ENCODE data around the gene PTRH2.

PTRH2 gene

DNA sequence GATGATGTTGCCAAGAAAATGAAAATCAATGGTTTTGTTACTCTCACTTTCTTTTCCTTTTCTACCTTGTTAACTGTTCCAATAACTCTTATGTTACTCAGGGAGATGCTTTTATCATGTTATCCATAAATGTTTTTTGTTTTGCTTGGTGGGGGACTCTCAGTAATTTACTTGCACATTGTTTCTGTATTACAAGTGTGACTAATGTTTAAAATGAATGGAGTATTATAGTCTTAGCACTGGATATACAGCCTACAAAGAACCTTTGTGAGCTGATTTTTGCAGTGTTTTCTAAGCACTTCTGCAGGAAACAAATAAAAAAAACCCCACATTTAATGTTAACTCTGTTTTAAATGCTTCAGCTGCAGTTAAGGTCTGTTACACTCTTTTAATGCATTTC is 12.3 kb upstream of the PTRH2 start:
- DNase-seq (ENCODE audit: low spot score): no peak

DNA sequence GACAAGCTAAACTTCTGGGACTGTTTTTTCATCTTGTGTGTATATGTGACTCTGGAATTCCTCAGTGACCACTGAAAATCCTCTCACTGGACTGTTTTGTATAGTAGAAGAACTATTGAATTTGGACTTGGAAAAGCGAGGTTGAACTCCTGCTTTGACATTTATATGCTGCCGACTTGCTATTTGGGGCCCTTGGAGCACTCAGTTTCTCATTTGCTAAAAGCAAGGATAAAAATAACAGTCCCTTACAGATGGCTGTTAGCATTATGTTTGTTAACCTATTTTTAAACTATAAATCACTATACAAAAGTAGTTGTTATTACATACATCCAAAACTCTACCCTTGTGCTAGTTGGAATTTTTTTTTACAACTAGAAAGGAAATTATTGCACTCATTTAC is 9.2 kb upstream of the PTRH2 start:
- DNase-seq (ENCODE audit: low spot score): no peak

DNA sequence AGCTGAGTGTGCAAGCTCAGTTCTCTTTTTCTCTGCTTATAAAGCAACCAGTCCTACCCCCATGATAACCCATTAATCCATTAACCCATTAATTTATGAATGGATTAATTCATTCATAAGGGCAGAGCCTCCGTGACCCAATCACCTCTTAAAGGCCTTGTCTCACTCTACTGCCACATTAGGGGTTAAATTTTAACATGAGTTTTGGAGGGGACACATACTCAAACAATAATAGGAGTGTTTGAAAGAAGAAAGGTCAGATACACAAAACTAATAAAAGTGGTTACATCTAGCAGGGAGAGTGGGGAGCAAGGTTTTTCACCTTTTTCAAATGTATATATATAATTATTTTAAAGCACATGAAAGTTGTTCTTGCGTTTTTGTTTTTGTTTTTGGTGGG is 7.0 kb upstream of the PTRH2 start:
- DNase-seq (ENCODE audit: low spot score): no peak

DNA sequence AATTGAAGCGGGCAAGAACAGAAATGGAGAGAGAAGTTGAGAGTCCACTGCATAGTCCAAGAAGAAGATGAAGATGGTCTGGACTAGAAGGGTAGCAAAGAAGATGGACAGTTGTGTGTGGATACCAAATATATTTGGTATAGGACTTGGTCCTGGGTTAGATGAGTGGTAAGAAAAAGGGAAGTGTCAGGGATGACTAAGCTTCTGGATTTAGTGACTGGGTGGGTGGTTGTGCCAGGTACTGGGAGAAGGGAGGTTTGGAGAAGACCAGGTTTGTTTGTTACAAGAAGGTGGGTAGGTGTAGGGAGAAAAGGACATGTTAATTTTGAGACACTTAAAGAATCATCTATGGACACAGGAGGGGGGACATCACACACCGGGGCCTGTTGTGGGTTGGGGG is 5.6 kb upstream of the PTRH2 start:
- no peak for DNase-seq (ENCODE audit: low spot score)

DNA sequence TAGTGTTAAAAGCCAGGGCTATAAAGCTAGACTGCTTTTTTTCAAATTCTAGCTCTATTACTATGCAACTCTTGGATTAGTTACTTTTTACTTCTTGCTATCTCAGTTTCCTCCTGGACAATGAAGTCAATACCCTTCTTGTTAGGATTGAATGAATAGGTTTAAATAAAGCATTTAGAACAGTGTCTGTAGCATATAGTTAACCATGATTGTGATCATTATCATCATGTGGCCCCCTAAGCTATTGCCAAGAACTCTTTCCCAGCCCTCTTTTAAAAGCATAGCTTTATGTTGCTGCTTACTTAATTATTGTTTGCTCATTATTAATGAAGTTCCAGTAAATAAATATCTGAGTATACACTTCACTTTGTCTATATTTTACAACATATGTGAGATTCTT is 4.7 kb upstream of the PTRH2 start:
- DNase-seq (ENCODE audit: low spot score): no peak

DNA sequence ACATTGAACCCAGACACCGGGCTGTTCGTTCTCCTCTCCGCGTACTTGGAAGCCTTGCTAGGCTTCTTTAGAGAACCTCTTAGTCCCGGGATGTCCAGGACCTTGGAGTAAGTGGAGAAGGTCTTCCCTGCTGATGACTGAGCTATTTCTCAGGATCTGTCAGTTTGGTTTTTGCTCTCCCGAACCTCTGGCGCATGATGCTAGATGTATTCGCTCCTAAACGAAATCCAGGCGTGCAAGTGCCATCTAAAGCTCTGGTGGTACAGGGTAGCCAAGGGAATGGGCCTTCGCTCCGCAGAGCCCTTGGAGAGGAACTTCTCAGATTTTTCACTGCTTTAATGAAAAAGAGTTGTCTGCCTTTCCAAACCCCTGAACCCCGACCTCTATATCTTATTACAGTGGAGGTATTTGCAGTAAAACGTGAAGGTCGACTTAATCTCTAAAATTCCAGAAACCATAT is 771 bp upstream of the PTRH2 start:
- no peak for DNase-seq (ENCODE audit: low spot score)

DNA sequence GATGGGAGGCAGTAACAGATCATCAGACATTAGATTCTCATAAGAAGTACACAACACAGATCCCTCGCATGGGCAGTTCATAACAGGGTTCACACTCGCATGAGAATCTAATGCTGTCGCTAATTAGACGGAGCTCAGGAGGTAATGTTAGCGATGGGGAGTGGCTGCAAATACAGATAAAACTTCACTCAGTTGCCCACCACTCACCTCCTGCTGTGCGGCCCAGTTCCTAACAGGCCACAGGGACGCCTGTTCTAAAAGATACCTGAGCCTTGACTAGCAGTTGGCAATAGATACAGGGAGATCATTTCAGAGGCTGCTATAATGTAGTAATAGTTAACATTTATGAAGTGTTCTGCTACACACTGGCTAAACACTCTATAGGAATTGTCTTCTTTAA is 4.9 kb downstream of the PTRH2 start:
- no peak for DNase-seq (ENCODE audit: low spot score)

DNA sequence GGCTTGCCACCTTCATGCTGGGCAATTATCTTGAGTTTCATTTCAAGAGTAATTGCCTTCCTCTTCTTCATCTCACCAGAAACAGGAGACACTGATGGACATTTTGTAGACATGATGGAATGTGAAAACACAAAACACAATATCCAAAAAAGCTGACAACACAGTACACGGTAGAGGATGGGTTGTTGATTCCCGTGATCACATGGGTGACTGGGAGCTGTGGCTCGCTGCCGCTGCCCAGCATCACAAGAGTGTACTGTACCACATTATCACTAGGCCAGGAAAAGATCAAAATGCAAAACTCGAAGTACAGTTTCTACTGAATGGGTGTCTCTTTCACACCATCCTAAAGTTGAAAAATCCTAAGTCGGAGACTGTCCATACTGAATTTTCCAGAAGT is 7.4 kb downstream of the PTRH2 start:
- DNase-seq (ENCODE audit: low spot score): no peak

DNA sequence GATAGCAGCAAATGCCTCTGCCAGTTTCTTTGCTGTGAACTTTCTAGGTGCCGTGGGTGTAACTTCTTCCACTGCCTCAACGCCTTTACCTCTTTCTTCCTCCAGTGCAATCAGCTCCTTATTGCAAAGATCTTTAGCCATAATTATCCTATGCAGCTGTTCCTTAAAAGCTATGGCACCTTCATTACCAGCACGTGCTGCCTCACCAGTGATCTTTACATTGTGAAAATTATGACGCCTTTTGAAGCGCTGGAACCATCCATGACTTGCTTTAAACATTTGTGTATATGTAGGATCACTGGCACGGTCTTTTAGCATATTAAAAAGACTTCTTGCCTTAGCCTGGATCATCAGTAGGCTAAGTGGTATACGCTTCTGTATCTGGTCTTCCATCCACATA is 8.0 kb downstream of the PTRH2 start:
- DNase-seq (ENCODE audit: low spot score): no peak

DNA sequence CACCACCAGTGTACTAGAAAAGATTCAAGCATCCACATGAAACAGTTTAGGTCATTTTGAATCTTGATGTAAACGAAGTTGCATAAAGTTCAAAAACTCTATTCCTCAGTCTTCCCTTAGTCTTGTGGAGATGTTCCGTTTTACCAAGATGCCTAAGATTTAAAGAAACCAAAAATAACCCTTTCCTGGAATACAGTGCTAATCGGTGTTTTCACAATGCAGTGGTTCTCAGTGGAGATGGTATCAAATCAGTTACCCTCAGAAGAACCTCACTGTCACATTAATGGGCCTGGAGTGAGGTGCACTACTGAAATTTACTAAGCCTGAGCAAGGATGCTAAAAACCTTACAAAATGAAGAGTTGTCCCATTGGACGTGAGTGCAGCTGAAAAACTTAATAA is 9.1 kb downstream of the PTRH2 start:
- DNase-seq (ENCODE audit: low spot score): no peak

DNA sequence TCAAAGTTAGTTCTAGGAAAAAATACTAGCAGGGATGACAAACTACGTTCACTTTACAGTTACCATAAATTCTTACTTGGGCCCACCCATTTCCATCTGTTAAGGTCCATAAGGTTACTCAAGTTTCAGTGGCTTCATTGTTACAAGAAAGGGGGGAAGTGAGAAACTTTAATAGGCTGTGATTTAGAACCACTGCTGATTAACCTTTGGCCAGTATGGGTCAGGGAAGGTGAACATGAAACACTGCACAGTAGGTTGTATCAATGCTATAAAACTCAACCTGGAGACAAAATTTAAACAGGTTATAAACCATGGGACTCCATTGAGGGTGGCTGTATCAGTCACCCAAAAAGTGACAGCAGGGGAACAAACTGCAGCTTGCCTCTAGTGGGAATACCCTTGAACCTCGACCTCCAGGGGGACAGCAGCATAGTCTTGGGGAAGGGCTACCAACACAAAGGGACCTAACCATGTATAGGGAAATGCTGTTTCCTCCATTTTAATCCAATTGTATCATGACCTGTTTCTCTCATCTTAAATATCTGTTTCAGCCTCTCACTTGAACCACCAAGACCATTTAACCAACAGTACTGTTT is 10.4 kb downstream of the PTRH2 start:
- DNase-seq (ENCODE audit: low spot score): no peak

DNA sequence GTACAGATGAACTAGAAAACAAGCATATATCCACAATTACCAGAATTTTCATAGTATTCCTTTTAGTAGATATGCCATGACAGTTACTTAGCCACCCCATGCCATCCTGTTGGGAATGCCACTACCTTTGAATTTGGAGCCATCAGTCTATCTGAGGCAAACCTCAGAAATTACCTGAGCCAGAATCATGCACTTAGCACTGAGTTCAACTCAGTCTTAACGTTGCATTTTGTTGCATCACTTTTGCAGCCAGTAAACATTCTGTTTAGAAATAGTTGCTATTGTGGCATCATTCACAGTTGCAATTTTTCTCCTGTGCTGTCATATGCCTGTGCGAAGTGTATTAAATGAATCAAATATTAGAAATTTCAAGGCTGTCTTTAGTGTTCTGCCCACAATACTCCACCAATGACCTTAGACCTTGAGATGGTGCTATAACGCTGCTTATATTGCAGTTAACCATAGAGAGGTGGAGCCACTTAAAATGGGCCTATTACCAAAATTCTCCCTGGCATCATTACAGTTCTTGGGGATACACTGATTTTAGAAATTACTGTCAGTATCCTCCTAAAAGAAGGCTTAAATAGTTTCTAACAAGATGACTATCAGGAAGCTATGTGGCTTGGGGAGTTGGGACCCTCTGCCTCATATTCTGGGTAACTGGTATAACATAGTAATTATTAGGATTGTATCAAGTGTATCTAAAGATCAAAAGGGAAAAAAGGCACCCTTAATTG is 11.1 kb downstream of the PTRH2 start:
- DNase-seq (ENCODE audit: low spot score): no peak

DNA sequence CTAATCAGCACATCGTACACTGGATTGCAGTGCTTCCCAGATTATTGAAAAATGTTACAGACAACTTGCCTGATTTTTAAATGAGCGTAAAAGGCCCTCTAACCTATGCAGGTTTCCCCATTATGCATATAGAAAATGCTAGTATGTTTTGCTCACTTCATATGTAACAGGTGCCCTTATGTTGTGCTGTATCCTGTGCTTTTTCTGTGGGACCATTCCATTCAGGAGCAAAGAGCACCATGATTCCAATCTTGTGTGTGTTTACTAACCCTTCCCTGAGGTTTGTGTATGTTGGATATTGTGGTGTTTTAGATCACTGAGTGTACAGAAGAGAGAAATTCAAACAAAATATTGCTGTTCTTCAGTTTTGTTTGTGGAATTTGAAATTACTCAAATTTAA is 12.9 kb downstream of the PTRH2 start:
- DNase-seq (ENCODE audit: low spot score): no peak

DNA sequence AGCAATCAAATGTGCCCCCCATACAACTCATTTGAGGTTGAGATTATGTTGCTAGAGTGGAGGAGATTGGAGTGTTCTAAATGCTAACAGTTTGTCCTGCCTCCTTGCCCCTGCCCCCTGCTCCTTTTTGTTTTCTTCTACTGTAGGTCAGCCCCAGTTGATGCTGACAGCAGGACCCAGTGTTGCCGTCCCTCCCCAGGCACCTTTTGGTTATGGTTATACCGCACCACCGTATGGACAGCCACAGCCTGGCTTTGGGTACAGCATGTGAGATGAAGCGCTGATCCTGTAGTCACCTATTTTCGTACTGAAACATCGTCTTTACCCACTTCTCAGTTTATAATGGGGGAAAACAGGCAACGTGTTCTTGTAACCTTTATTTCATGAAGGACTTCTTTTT is 13.6 kb downstream of the PTRH2 start:
- DNase-seq (ENCODE audit: low spot score): no peak

DNA sequence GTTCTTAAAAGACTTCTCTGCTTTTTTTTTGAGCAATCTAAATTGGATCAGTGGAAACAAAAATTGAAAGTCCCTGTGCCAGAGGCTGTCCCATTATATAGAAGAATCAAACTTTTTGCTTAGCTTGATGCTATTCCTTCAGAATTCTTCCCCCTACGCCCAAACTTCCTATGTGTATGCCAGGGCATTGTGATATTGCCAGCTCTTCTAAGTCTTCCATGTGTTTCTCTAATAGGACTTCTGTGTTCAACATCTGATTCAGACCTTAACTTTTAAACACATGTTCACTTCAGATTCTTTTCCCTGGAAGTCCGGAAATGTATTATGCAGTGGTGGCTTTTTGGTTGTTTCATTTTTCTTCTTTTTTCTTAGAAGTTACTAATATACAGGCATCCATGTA is 18.7 kb downstream of the PTRH2 start:
- DNase-seq (ENCODE audit: low spot score): no peak

DNA sequence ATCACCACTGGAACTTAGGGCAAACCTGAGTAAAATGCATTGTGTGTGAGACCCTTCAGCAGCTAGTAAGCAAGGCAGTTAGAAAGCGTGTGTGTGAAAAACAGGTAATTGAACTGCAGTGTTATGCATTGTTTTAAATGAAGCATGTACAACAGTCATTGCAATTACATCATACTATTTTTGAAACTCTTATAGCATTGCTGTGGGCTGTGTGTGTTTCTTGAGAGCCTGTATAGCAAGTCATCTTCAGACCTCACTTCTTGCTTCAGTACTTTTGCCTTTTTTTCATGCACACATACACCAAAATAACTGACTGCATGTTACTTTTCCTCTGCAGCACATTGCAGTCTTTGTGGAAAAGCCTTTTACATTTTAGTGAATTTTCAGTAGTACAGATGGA is 19.2 kb downstream of the PTRH2 start:
- DNase-seq (ENCODE audit: low spot score): no peak

DNA sequence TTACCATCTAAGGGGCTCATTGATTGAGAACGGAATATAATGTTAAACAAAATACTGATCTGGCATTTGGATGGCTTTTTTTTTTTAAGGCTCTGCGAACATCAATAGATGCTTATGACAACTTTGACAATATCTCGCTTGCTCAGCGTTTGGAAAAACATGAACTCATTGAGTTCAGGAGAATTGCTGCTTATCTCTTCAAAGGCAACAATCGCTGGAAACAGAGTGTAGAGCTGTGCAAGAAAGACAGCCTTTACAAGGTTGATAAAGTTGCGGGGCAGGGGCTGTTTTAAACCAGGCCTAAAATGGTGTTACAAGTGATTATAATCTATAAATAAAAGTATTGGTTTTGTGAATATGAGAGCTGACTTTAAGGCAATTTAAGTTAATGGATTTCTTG is 22.3 kb downstream of the PTRH2 start:
- DNase-seq (ENCODE audit: low spot score): no peak

DNA sequence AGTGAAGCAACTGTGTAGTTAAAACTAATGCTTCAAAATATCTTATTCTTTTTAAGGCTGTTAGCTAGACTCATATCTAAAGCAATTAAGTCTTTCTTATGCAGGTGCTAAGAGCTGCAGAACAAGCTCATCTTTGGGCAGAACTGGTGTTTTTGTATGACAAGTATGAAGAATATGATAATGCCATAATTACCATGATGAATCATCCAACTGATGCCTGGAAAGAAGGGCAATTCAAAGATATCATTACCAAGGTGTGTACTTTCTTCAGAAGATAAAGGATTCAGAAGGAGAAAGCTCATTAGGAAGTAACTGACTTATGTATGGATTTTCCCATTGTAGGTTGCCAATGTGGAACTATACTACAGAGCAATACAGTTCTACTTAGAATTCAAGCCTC is 23.9 kb downstream of the PTRH2 start:
- no peak for DNase-seq (ENCODE audit: low spot score)

DNA sequence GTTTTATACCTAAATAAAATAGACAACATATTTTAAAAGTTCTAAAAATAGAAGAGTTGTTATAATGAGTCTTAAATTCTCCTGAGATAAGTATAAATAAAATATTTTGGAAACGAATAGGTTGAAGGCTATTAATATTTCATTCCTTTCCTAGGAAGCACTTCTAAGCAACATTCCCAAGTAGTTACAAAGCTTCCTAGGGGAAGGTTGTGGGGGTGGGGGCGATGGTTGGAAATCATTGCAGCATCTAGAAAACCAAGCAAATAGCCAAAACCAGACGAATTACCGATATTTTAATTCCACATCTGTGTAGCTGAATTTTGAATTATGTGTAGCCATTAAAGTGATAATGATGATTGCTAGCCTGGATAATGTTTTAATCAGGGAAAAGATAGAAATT is 26.9 kb downstream of the PTRH2 start:
- no peak for DNase-seq (ENCODE audit: low spot score)

DNA sequence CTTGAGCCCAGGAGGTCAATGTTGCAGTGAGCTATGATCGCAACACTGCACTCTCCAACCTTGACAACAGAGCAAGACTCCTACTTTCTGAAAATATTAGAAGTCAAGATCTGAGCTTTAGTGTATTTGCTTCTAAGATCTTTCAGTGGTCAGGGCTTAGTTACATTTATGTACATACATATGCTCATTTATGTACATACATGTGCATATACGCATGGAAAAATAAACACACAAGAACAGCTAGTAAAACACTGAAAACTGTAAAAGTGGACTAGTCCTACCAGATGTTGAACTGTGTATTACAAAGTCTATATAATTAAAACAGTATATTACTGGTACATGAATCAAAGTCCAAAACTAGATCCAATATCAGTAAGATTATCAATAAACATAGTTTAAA is 28.3 kb downstream of the PTRH2 start:
- no peak for DNase-seq (ENCODE audit: low spot score)

DNA sequence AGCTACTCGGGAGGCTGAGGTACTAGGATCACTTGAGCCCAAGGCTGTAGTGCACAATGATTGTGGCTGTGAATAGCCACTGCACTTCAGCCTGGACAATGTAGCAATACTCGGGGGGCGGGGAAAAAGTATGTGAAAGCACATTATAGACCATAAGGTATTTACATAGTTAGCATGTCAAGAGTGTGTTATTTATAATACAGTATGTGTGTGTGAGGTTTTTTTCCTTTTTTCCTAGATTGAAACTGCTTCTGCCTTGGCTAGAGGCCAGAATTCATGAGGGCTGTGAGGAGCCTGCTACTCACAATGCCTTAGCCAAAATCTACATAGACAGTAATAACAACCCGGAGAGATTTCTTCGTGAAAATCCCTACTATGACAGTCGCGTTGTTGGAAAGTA is 30.5 kb downstream of the PTRH2 start:
- no peak for DNase-seq (ENCODE audit: low spot score)

DNA sequence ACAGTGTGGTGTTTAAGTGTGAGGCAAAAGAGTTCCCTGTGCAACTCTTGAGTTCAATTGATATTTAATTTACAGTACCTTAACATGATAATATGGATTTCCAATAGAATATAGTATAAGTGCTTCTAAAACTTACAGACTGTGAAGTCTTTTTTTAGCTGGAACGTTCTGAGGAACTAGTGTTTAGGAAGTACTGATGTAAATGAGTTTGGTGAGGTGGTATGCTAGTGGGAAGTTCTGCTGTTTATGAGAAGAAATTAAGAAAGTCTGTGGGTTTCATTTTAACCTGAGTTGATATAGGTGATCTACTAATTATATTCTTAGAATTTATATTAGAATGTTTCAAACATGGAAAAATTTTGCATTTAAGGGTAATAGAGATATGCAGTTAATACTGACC is 32.0 kb downstream of the PTRH2 start:
- DNase-seq (ENCODE audit: low spot score): no peak

DNA sequence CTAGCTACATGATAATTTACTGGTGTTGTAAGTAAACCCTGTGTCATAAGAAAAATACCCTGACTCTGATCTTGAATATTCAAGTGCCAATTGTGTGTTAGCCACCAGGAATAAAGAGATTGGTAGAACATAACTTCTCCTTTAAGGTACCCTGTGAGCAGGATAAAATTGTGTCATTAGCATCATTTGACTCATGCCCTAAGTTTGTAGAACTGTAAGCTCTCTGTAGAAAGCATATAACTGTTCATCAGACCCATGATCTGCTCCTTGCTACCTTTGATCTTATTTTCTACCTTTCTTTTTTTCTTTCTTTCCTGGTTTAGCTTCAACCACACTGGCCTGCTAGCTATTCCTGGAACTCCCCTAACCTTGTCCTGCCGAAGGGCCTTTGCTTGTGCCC is 35.8 kb downstream of the PTRH2 start:
- peak; percentile 33 for DNase-seq (ENCODE audit: low spot score)

DNA sequence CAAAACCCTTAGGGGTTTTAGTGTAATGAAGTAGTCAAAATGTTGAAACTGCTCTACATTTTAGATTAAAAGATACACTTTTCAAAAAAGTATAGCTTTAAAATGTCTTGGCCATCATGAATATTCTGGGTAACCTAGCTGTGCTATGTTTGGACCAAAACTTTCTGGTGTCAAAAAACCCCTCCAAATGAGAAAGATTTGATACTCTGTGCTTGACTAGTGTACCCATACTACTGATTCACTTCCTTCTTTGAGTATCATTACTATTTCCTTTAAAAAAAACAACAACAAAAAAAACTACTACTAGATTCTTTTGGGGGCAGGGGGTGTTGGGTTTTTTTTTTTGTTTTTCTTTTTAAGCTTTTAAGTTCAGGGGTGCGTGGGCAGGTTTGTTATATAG is 37.3 kb downstream of the PTRH2 start:
- no peak for DNase-seq (ENCODE audit: low spot score)

Data from kidney tubule cell (primary cell).